HCT116 (cell line): ENCODE data around the gene EPC1. TPM values are rescaled to one million over a fixed set of nuclear protein-coding genes. Genes with fewer than 3 reads are reported as not detected.
"Not testable (repeated sequence)": the region's sequence is repeated elsewhere in the genome, so short reads cannot be mapped to it uniquely, and the experiment has no call there.

Experiments used
- ATAC-seq: fragments of 200-7000 bp; cut with Tn5 transposase; 2 replicates; pipeline ENCODE4 v1.9.1; 2020; ENCODE audit warnings: mild to moderate bottlenecking, moderate library complexity
- BruUV-seq: library from RNA; stranded (reverse); fragments of 400-500 nt; replicated peaks from 2 replicates; lab custom pipeline; 2021; lab: Mats Ljungman, UMichigan
- CTCF ChIA-PET: fragments of 300-600 bp; sonication (Branson Sonifier 250); formaldehyde crosslinking; loops from one replicate; lab custom pipeline; 2021; ENCODE audit warnings: antibody characterized with exemption; lab: Charles Lee
- POLR2A ChIA-PET: fragments of 300-600, 350-600 bp; sonication (Branson Sonifier 250); formaldehyde crosslinking; loops from one replicate; lab custom pipeline; 2021; ENCODE audit warnings: antibody characterized with exemption; lab: Charles Lee
- RAD21 ChIA-PET, 2 experiments: fragments of 300-600 bp; sonication (Branson Sonifier 250); formaldehyde crosslinking; loops; one replicate each; lab custom pipeline; 2023; ENCODE audit warnings: low total read pairs in 2 of 2; ENCODE audit not compliant: uncharacterized antibody in 2 of 2, unreplicated experiment in 2 of 2, low non-redundant PET in 1 of 2; lab: Charles Lee
- DNase-seq: peaks from one replicate; pipeline ENCODE4 v3.0.0-alpha.2; 2010; ENCODE audit warnings: low read depth, low spot score
- H2AFZ ChIP-seq: fragments of 200-600 bp; shearing (Covaris generic), sonication (generic); 2 replicates; pipeline ENCODE4 v1.6.1; 2017; ENCODE audit warnings: low read depth, mixed run types, mixed read lengths, antibody characterized with exemption, low read length; ENCODE audit not compliant: poor library complexity, severe bottlenecking
- H3K27ac ChIP-seq: 2 replicates; pipeline ENCODE4 v1.5.1; 2012; ENCODE audit warnings: low read depth, low read length
- H3K27me3 ChIP-seq: fragments of 200-600 bp; sonication (generic); 2 replicates; pipeline ENCODE4 v1.6.1; 2016; ENCODE audit warnings: mixed run types, low read length, mixed read lengths; ENCODE audit not compliant: insufficient read depth
- H3K36me3 ChIP-seq, 2 experiments: fragments of 200-500 bp in 1 of 2; fragments of 200-600 bp in 1 of 2; sonication (Bioruptor generic) in 1 of 2; sonication (generic) in 1 of 2; 2 replicates each; pipeline versions ENCODE4 v1.5.1 to v1.6.1; 2014 to 2016; ENCODE audit warnings: low read length in 2 of 2, inconsistent platforms in 1 of 2, mixed read lengths in 1 of 2, mixed run types in 1 of 2; ENCODE audit not compliant: insufficient read depth in 2 of 2, control insufficient read depth in 1 of 2
- H3K4me1 ChIP-seq, 2 experiments: fragments of 200-600 bp in 1 of 2; sonication (generic) in 1 of 2; 2 replicates each; pipeline versions ENCODE4 v1.5.1 to v1.6.1; 2012 to 2017; ENCODE audit warnings: low read length in 2 of 2, inconsistent platforms in 1 of 2, mild to moderate bottlenecking in 1 of 2, mixed read lengths in 1 of 2, mixed run types in 1 of 2, moderate library complexity in 1 of 2; ENCODE audit not compliant: insufficient read depth in 2 of 2, control insufficient read depth in 1 of 2
- H3K4me2 ChIP-seq: fragments of 200-600 bp; sonication (generic); 2 replicates; pipeline ENCODE4 v1.6.1; 2017; ENCODE audit warnings: mixed run types, low read length, mixed read lengths
- H3K4me3 ChIP-seq, 2 experiments: fragments of 200-600 bp in 1 of 2; sonication (generic) in 1 of 2; replicated peaks in 1 of 2; 2 replicates each; pipeline ENCODE4 v1.5.1; 2011 to 2016; ENCODE audit warnings: low read length in 2 of 2, control low read depth in 1 of 2, low read depth in 1 of 2, mild to moderate bottlenecking in 1 of 2, mixed read lengths in 1 of 2, mixed run types in 1 of 2
- H3K79me2 ChIP-seq: fragments of 200-600 bp; sonication (generic); 2 replicates; pipeline ENCODE4 v1.6.1; 2017; ENCODE audit warnings: mild to moderate bottlenecking, mixed run types, low read length, moderate library complexity, mixed read lengths; ENCODE audit not compliant: insufficient read depth
- H3K9ac ChIP-seq: fragments of 200-600 bp; sonication (generic); 2 replicates; pipeline ENCODE4 v1.6.1; 2016; ENCODE audit warnings: low read length, mixed read lengths
- H3K9me2 ChIP-seq: fragments of 200-600 bp; sonication (generic), shearing (Covaris generic); 2 replicates; pipeline ENCODE4 v1.6.1; 2017; ENCODE audit warnings: mixed run types, mild to moderate bottlenecking, moderate library complexity; ENCODE audit not compliant: insufficient read depth
- H3K9me3 ChIP-seq, 2 experiments: fragments of 200-500 bp in 1 of 2; fragments of 200-600 bp in 1 of 2; sonication (Bioruptor generic) in 1 of 2; sonication (generic) in 1 of 2; 2 replicates each; pipeline ENCODE4 v1.6.1; 2014 to 2017; ENCODE audit warnings: low read length in 2 of 2, mixed read lengths in 2 of 2, inconsistent platforms in 1 of 2, low read depth in 1 of 2, mild to moderate bottlenecking in 1 of 2, mixed run types in 1 of 2, moderate library complexity in 1 of 2; ENCODE audit not compliant: control insufficient read depth in 1 of 2, insufficient read depth in 1 of 2
- H4K20me1 ChIP-seq: fragments of 200-600 bp; sonication (generic), shearing (Covaris generic); 2 replicates; pipeline ENCODE4 v1.6.1; 2017; ENCODE audit warnings: mixed run types, mild to moderate bottlenecking, moderate library complexity; ENCODE audit not compliant: insufficient read depth
- CBX3 ChIP-seq: IDR thresholded peaks from 2 replicates; pipeline ENCODE4 v1.6.1; 2012; ENCODE audit warnings: low read depth
- EZH2 ChIP-seq: fragments of 200-600 bp; sonication (generic); IDR thresholded peaks from 2 replicates; pipeline ENCODE4 v1.6.1; 2017; ENCODE audit warnings: antibody characterized with exemption, mixed run types
- MAX ChIP-seq: IDR thresholded peaks from 2 replicates; pipeline ENCODE4 v1.6.1; 2012
- REST ChIP-seq: IDR thresholded peaks from 2 replicates; pipeline ENCODE4 v1.6.1; 2012; ENCODE audit warnings: low read depth
- SIN3A ChIP-seq: IDR thresholded peaks from 2 replicates; pipeline ENCODE4 v1.6.1; 2012; ENCODE audit warnings: low read depth
- SRF ChIP-seq: IDR thresholded peaks from 2 replicates; pipeline ENCODE4 v1.6.1; 2012; ENCODE audit warnings: low read depth
- ZNF274 ChIP-seq: fragments of 200-500 bp; sonication (Bioruptor generic); IDR thresholded peaks from 2 replicates; pipeline ENCODE4 v1.6.1; 2014; ENCODE audit warnings: mild to moderate bottlenecking, low read depth, low read length, inconsistent platforms
- intact Hi-C: fragments of 100-400 bp; cut with micrococcal nuclease; formaldehyde crosslinking; loops from 2 replicates; pipeline ENCODE4 v1.10.0; 2022
- total RNA-seq: library from RNA; stranded (reverse); gene quantifications from one replicate; pipeline ENCODE4 v1.2.1, GENCODE V29; 2021; ENCODE audit not compliant: unreplicated experiment
- TF ChIP-seq, protein P1 (sequence below): IDR thresholded peaks from 2 replicates; pipeline ENCODE4 v1.6.1; 2011; ENCODE audit warnings: mild to moderate bottlenecking, low read length, moderate library complexity; ENCODE audit not compliant: insufficient replicate concordance; ENCODE audit errors: extremely low read depth
- TF ChIP-seq, protein P2 (sequence below): IDR thresholded peaks from 2 replicates; pipeline ENCODE4 v1.6.1; 2012

EPC1 gene
- total RNA-seq, 1 experiment from 2014 or later: 20.1 TPM

DNA sequence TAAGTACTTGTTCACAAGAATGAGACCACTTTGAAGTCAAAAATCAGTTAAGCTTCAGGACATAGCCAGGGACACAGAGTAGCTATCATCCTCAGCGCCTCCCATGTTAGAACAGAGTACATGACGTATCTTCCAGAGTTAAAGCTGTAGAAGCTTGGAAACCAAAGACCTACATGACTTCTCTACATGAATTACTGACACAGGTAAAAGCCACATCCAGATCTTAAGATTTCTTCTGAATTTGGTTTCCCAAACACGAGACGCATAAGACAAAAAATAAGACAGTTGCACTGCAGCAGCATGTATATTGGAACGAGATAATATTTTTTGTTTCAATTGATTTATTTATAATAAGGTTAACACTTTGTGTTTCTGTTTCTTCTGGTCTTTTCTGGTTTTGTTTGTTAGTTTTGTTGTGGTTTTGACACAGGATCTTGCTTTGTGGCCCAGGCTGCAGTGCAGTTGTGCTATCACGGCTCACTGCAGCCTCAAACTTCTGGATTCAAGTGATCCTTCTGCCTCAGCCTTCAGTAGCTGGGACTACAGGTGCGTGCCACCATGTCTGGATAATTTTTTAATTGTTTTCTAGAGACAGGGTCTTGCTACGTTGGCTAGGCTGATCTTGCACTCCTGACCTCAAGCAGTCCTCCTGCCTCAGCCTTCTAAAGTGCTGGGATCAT lies 10.2 kb upstream of the EPC1 start (continued):
- no peak for TF ChIP-seq SIN3A

DNA sequence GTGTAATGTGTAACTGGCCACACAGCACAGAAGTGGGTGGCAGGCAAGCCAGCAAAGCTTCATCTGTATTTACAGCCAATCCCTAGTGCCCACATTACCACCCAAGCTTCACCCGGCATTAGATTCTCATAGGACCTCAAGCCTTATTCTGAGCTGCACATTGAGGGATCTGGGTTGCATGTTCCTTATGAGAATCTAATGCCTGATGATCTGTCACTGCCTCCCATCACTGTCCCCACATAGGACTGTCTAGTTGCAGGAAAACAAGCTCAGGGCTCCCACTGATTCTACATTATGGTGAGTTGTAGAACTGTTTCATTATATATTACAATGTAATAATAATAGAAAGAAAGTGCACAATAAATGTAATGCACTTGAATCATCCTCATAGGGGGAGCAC lies 7.7 kb upstream of the EPC1 start:
- H3K9ac ChIP-seq, H3K36me3 ChIP-seq, H3K4me3 ChIP-seq, ATAC-seq, BruUV-seq, H3K9me3 ChIP-seq, H3K4me2 ChIP-seq, H3K27ac ChIP-seq, intact Hi-C loops, POLR2A ChIA-PET, CTCF ChIA-PET, DNase-seq, H3K9me2 ChIP-seq, RAD21 ChIA-PET, H3K4me1 ChIP-seq, H3K79me2 ChIP-seq, H2AFZ ChIP-seq, H3K27me3 ChIP-seq, H4K20me1 ChIP-seq: not testable (repeated sequence)
- 0 out of 2 replicates have a peak, but pooled peaks have one; percentile 12 for TF ChIP-seq CBX3

DNA sequence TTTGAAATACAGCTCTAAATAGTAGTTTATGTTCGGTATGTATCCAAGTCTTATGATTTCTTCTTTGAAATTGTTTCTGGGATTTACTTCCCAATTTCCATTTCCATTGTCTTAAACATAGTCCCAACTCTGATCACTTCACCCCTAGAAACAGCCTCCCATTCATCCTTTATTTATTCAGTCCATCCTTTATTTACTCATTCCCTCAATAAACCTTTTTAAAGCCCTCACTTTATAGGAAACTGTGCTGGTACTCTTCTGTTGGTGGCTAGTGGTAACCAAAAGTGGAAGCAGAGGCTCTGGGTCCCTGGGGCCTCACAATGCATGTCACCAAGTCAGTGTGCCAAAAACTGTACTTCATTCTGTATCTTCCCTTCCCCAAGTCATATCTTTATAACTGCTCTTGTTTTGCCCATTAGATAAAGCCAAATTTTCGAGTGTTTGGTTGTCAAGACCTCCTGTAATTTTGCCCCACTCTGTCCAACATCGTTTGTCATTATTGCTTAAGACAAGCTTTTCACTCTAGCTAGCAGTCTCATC lies 3.9 kb upstream of the EPC1 start:
- no TSS peak for BruUV-seq
- H3K9me3 ChIP-seq: no peaks in the 10 kb centered on the region
- H3K27ac ChIP-seq: no peak overlapping the region
- ATAC-seq: no peak
- no peak for DNase-seq
- intact Hi-C loops: no loop called here
- no peaks in the 10 kb centered on the region for H3K9me2 ChIP-seq
- ChIA-PET CTCF (no interaction called here), RAD21 (no interaction called here), POLR2A (no interaction called here)
- H3K27me3 ChIP-seq: no peaks in the 10 kb centered on the region
- H3K4me2 ChIP-seq: no peak overlapping the region
- H2AFZ ChIP-seq: no peak overlapping the region
- no peak overlapping the region for H3K9ac ChIP-seq
- no peaks in the 10 kb centered on the region for H4K20me1 ChIP-seq
- no peak overlapping the region for H3K4me3 ChIP-seq
- peaks cover 0 to 12% of the 10 kb centered on the region in 2 experiments; a peak in 2 of 4 replicates for H3K4me1 ChIP-seq
- H3K36me3 ChIP-seq: no peaks in the 10 kb centered on the region
- H3K79me2 ChIP-seq: peaks cover 2% of the 10 kb centered on the region
- TF ChIP-seq, protein P1, sequence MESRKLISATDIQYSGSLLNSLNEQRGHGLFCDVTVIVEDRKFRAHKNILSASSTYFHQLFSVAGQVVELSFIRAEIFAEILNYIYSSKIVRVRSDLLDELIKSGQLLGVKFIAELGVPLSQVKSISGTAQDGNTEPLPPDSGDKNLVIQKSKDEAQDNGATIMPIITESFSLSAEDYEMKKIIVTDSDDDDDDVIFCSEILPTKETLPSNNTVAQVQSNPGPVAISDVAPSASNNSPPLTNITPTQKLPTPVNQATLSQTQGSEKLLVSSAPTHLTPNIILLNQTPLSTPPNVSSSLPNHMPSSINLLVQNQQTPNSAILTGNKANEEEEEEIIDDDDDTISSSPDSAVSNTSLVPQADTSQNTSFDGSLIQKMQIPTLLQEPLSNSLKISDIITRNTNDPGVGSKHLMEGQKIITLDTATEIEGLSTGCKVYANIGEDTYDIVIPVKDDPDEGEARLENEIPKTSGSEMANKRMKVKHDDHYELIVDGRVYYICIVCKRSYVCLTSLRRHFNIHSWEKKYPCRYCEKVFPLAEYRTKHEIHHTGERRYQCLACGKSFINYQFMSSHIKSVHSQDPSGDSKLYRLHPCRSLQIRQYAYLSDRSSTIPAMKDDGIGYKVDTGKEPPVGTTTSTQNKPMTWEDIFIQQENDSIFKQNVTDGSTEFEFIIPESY: no peak
- TF ChIP-seq, protein P2, sequence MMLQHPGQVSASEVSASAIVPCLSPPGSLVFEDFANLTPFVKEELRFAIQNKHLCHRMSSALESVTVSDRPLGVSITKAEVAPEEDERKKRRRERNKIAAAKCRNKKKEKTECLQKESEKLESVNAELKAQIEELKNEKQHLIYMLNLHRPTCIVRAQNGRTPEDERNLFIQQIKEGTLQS: no peak
- TF ChIP-seq MAX (no peak), SRF (no peak), EZH2 (no peak), CBX3 (no peak), REST (no peak), ZNF274 (no peak)
